Panc1 (cell line): Measurements from ENCODE around the gene CDC25B. TPM values are rescaled to one million over a fixed set of nuclear protein-coding genes. Genes with fewer than 3 reads are reported as not detected.

ENCODE experiments used
- ATAC-seq: fragments of 200-7000 bp; cut with Tn5 transposase; 2 replicates; pipeline ENCODE4 v1.9.1; 2020; ENCODE audit warnings: mild to moderate bottlenecking, moderate library complexity
- BruUV-seq: library from RNA; stranded (reverse); fragments of 400-500 nt; replicated peaks from 2 replicates; lab custom pipeline; 2021; lab: Mats Ljungman, UMichigan
- CTCF ChIA-PET: fragments of 300-600 bp; sonication (Branson Sonifier 250); formaldehyde crosslinking; loops from one replicate; lab custom pipeline; 2022; ENCODE audit warnings: antibody characterized with exemption; lab: Charles Lee
- POLR2A ChIA-PET: fragments of 300-600 bp; sonication (Branson Sonifier 250); formaldehyde crosslinking; loops from one replicate; lab custom pipeline; 2022; ENCODE audit warnings: antibody characterized with exemption; lab: Charles Lee
- DNase-seq: peaks from one replicate; pipeline ENCODE4 v3.0.0-alpha.2; 2010; ENCODE audit warnings: low read depth, low spot score
- H3K27ac ChIP-seq: 2 replicates; pipeline ENCODE4 v1.5.1; 2011; ENCODE audit warnings: mild to moderate bottlenecking, low read length, inconsistent platforms
- H3K27me3 ChIP-seq: fragments of 200-500 bp; sonication (Bioruptor generic); 2 replicates; pipeline ENCODE4 v1.6.0; 2014; ENCODE audit warnings: low read length, inconsistent platforms; ENCODE audit not compliant: control insufficient read depth, insufficient read depth
- H3K36me3 ChIP-seq: fragments of 200-500 bp; sonication (Bioruptor generic); 2 replicates; pipeline ENCODE4 v1.5.1; 2014; ENCODE audit warnings: inconsistent platforms, mild to moderate bottlenecking, low read length, moderate library complexity; ENCODE audit not compliant: control insufficient read depth, insufficient read depth
- H3K4me1 ChIP-seq: 2 replicates; pipeline ENCODE4 v1.5.1; 2011; ENCODE audit warnings: inconsistent platforms, mild to moderate bottlenecking, low read length, moderate library complexity; ENCODE audit not compliant: control insufficient read depth, insufficient read depth
- H3K4me3 ChIP-seq, 2 experiments: 2 replicates each; pipeline ENCODE4 v1.5.1; 2011 to 2012; ENCODE audit warnings: low read depth in 2 of 2, low read length in 2 of 2, mild to moderate bottlenecking in 2 of 2, inconsistent platforms in 1 of 2, moderate library complexity in 1 of 2
- H3K9me3 ChIP-seq: fragments of 200-500 bp; sonication (Bioruptor generic); 2 replicates; pipeline ENCODE4 v1.5.1; 2014; ENCODE audit warnings: low read depth, mild to moderate bottlenecking, inconsistent platforms, low read length, moderate library complexity; ENCODE audit not compliant: control insufficient read depth, insufficient read depth
- POLR2AphosphoS5 ChIP-seq: IDR thresholded peaks from 2 replicates; pipeline ENCODE4 v1.6.1; 2012; ENCODE audit warnings: mild to moderate bottlenecking, low read depth, low read length, moderate library complexity
- SIN3A ChIP-seq: IDR thresholded peaks from 2 replicates; pipeline ENCODE4 v1.6.1; 2012; ENCODE audit warnings: low read depth, mild to moderate bottlenecking, low read length, moderate library complexity, borderline replicate concordance; ENCODE audit not compliant: insufficient read depth
- TCF7L2 ChIP-seq: IDR thresholded peaks from 2 replicates; pipeline ENCODE4 v1.6.1; 2011; ENCODE audit warnings: mild to moderate bottlenecking, low read depth, low read length, inconsistent platforms
- in situ Hi-C: cut with HindIII; loops from 2 replicates; pipeline ENCODE4 v1.10.0; 2016; ENCODE audit warnings: low sequenced_read_pairs, low pct_unique_long_range_greater_than_20kb
- intact Hi-C: fragments of 100-400 bp; cut with micrococcal nuclease; formaldehyde crosslinking; loops from one replicate; pipeline ENCODE4 v1.10.0; 2022; ENCODE audit not compliant: unreplicated experiment
- total RNA-seq: library from RNA; stranded (reverse); gene quantifications from one replicate; pipeline ENCODE4 v1.2.1, GENCODE V29; 2021; ENCODE audit not compliant: unreplicated experiment
- TF ChIP-seq, protein P1 (sequence below): fragments of 450-650 bp; IDR thresholded peaks from 2 replicates; pipeline ENCODE4 v1.5.1; 2017; ENCODE audit warnings: mild to moderate bottlenecking
- TF ChIP-seq, protein P2 (sequence below), 2 experiments: IDR thresholded peaks; 2 replicates each; pipeline ENCODE4 v1.6.1; 2011 to 2012; ENCODE audit warnings: low read depth in 2 of 2, control low read depth in 1 of 2, low read length in 1 of 2, mild to moderate bottlenecking in 1 of 2, moderate library complexity in 1 of 2; ENCODE audit not compliant: insufficient read depth in 1 of 2

The CDC25B gene
- total RNA-seq, 1 experiment from 2014 or later = 170 TPM

DNA sequence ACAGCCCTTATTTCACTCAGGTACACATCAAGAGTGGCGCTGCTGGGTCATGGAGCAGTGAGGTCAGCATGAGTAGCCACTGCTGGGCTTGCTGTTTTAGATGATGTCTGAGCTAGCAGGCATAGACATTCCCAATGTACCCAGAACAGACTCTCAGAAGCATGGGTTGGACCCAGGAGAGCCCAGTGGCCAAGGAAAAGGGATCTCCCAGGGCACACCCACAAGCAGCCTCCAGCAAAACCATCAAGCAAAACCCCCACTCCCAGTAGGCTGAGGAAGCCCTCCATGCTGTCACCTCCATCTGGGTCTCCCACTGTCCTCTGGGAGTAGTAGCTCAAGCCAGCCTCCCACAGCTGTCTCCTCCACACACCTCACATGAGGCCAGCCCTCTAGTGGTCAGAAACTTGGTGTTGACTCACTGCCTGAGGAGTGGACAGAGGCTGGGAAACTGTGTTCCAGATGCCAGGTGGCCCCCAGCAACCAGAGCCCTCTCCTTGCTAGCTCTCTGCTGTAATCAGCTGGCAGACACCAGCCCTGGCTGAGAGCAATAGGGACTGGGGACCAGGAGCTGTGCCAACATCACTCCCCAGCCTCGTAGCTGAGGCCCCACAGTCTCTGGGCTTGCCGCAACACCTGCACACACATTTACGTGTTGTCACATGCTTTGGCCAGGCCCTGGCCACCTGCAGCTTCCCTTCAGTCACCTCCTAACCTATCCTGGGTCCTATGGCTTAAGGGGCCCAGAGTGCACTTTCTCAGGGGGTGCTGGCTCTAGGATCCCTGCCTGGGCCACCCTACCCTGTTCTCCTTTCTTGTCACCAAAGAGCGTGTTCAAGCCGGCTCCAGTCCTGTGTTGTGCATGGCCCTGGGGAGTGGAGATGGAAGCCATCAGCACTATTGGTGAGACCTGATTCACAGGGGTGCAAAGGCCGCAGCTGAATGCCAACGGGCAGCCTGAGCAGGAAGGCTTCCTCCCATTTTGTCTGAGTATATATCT lies 22.3 kb downstream of the CDC25B start:
- ATAC-seq (peak; percentile 78), DNase-seq (peak; percentile 57)
- BruUV-seq = no TSS peak
- Histone ChIP-seq H3K36me3 (0 out of 2 replicates have a peak, but pooled peaks cover 4% of the 10 kb centered on the region), H3K27me3 (no peaks in the 10 kb centered on the region), H3K4me1 (peaks cover 29% of the 10 kb centered on the region), H3K27ac (peak overlapping the region; percentile 89), H3K4me3 (no peak overlapping the region), H3K9me3 (no peaks in the 10 kb centered on the region)
- ChIA-PET POLR2A (interaction anchor here (0.6 to 0.7 kb wide), 2 partner anchors 9 to 31 kb away, joined by 5 to 12 read pairs; no protein-coding TSS in a partner anchor), CTCF (interaction anchor here (0.6 to 1.6 kb wide), 9 partner anchors 8 to 1301 kb away, joined by 3 to 22 read pairs (median 6); partner anchors contain the start of genes CDC25B and CENPB)
- in situ Hi-C loops = no loop called here
- TF ChIP-seq SIN3A = no peak
- TF ChIP-seq, protein P1, sequence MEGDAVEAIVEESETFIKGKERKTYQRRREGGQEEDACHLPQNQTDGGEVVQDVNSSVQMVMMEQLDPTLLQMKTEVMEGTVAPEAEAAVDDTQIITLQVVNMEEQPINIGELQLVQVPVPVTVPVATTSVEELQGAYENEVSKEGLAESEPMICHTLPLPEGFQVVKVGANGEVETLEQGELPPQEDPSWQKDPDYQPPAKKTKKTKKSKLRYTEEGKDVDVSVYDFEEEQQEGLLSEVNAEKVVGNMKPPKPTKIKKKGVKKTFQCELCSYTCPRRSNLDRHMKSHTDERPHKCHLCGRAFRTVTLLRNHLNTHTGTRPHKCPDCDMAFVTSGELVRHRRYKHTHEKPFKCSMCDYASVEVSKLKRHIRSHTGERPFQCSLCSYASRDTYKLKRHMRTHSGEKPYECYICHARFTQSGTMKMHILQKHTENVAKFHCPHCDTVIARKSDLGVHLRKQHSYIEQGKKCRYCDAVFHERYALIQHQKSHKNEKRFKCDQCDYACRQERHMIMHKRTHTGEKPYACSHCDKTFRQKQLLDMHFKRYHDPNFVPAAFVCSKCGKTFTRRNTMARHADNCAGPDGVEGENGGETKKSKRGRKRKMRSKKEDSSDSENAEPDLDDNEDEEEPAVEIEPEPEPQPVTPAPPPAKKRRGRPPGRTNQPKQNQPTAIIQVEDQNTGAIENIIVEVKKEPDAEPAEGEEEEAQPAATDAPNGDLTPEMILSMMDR = peak; percentile 87
- intact Hi-C loops = no loop called here

DNA sequence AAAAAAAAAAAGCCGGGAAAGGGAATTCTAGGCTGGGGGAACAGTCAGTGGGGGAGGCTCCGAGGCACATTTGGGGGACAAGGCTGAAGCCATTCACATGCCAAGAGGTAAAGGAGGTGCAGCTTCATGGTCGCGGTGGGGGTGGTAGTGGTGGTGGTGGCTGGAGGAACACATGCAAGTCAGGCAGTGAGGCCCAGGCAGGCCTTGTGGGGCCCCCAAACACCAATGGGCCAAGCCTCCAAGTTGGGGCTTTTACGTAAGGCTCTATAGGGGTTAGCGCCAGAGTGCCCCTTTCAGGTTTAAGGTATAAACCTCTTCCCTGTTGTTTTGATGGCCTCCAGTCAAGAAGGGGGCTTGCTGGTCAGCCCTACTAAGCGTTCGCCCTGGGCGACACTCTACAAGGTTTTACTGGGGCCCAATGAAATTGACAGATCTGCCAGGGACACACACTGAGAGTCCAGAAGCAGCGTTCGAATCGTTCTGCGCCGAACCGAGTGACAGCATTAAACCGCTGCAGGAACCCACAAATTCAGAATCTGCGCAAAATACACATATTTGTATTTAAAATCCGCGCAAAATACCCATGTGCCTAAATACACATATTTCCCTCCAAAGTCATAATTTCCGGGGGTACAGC lies 23.4 kb downstream of the CDC25B start:
- TF ChIP-seq, protein P2, sequence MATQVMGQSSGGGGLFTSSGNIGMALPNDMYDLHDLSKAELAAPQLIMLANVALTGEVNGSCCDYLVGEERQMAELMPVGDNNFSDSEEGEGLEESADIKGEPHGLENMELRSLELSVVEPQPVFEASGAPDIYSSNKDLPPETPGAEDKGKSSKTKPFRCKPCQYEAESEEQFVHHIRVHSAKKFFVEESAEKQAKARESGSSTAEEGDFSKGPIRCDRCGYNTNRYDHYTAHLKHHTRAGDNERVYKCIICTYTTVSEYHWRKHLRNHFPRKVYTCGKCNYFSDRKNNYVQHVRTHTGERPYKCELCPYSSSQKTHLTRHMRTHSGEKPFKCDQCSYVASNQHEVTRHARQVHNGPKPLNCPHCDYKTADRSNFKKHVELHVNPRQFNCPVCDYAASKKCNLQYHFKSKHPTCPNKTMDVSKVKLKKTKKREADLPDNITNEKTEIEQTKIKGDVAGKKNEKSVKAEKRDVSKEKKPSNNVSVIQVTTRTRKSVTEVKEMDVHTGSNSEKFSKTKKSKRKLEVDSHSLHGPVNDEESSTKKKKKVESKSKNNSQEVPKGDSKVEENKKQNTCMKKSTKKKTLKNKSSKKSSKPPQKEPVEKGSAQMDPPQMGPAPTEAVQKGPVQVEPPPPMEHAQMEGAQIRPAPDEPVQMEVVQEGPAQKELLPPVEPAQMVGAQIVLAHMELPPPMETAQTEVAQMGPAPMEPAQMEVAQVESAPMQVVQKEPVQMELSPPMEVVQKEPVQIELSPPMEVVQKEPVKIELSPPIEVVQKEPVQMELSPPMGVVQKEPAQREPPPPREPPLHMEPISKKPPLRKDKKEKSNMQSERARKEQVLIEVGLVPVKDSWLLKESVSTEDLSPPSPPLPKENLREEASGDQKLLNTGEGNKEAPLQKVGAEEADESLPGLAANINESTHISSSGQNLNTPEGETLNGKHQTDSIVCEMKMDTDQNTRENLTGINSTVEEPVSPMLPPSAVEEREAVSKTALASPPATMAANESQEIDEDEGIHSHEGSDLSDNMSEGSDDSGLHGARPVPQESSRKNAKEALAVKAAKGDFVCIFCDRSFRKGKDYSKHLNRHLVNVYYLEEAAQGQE (IDR thresholded peaks at IDR 0.05; ENCODE audit: insufficient read depth in 1 of 2, low read depth in 2 of 2, low read length in 1 of 2) = no peak
- TF ChIP-seq SIN3A = no peak
- TF ChIP-seq TCF7L2 = no peak
- TF ChIP-seq, protein P1 = no peak
- TF ChIP-seq POLR2AphosphoS5 = no peak
- intact Hi-C loops = loop anchor here (2.0 kb wide), 1 partner anchor 31 kb away; no protein-coding TSS in a partner anchor
- H3K9me3 ChIP-seq = no peaks in the 10 kb centered on the region
- no peaks in the 10 kb centered on the region for H3K27me3 ChIP-seq
- ATAC-seq (no peak), DNase-seq (no peak)
- H3K36me3 ChIP-seq = 0 out of 2 replicates have a peak, but pooled peaks cover 4% of the 10 kb centered on the region
- in situ Hi-C loops = no loop called here
- POLR2A ChIA-PET = interaction anchor here (0.5 to 0.7 kb wide), 2 partner anchors 31 to 32 kb away, joined by 4 to 12 read pairs; no protein-coding TSS in a partner anchor
- no TSS peak for BruUV-seq
- H3K27ac ChIP-seq = peak overlapping the region; percentile 89
- peaks cover 23% of the 10 kb centered on the region for H3K4me1 ChIP-seq
- CTCF ChIA-PET = interaction anchor here (0.6 kb wide), 3 partner anchors 13 to 1302 kb away, joined by 3 to 6 read pairs (median 4); no protein-coding TSS in a partner anchor
- peak overlapping the region; percentile 60 to 74 for H3K4me3 ChIP-seq
